Transverse colon (tissue), 3 donors: ENCODE measurements around the gene INSM1.

Experiments used
- CTCF ChIP-seq, 5 experiments: fragments of 200-600 bp in 3 of 5; fragments of 450-650 bp in 2 of 5; sonication (generic) in 3 of 5; IDR thresholded peaks; 1 replicate in 2 of 5; 2 replicates in 3 of 5; pipeline ENCODE4 v1.5.1; 2016 to 2017; ENCODE audit warnings: antibody characterized with exemption in 5 of 5, inconsistent platforms in 3 of 5, mild to moderate bottlenecking in 2 of 5, moderate library complexity in 1 of 5
- POLR2A ChIP-seq: fragments of 450-650 bp; IDR thresholded peaks from one replicate; pipeline ENCODE4 v1.6.1; 2016; ENCODE audit warnings: antibody characterized with exemption, mild to moderate bottlenecking, moderate library complexity

DNA sequence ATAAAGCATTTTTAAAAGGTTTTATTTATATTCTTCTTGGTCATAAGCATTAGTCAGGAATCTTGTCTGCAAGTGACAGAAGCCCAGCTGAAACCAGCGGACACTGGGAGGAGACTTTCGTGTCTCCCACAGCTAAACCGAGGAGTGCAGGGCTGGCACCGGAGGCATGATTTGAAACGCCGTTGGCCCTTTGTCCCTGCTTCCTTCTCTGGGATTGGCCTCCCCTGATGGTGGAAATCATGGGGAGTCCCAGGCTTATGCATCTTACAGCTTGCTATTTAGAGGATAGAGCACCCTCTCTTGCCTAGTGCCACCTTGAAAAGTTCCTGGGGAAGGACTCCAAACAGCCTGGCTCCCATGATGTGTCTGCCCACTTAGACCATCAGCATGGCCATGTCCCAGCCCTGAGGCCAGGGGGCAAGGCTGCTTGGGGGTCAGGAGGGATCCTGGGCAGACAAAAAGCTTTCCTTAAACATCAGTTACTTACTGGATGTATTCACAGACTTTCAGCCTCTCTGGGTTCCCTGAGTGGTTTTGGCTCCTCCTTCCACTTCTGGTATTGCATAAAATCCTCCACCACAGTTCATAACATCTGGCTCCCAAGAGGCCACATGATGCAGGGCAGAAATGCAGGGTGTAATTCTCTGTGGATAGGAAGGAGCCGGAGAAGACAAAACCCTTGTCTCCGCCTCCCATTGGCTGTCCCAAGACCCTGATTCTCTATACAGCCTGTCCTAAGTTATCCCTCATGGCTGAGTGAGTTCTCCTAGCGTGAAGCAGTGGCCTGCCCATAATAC is 49.3 kb upstream of the INSM1 start:
- TF ChIP-seq CTCF (IDR thresholded peaks at IDR 0.05), result no peak
- TF ChIP-seq POLR2A, result no peak
